SJCRH30 (cell line): ENCODE results near the gene NFS1. TPM values are rescaled to one million over a fixed set of nuclear protein-coding genes. Genes with fewer than 3 reads are reported as not detected.
"Not testable (repeated sequence)": the region's sequence is repeated elsewhere in the genome, so short reads cannot be mapped to it uniquely, and the experiment has no call there.

Experiments used
- DNase-seq, 2 experiments: peaks; one replicate each; pipeline ENCODE4 v3.0.0-alpha.2; 2015 to 2020
- H3K27ac ChIP-seq: fragments of 250-450 bp; sonication (Bioruptor Pico); 2 replicates; pipeline ENCODE4 v1.5.1; 2020; ENCODE audit warnings: mild to moderate bottlenecking, moderate library complexity
- H3K27me3 ChIP-seq: fragments of 250-450 bp; sonication (Bioruptor Pico); 2 replicates; pipeline ENCODE4 v1.5.1; 2020; ENCODE audit warnings: mild to moderate bottlenecking, moderate library complexity
- H3K36me3 ChIP-seq: fragments of 250-450 bp; sonication (Bioruptor Pico); 2 replicates; pipeline ENCODE4 v1.5.1; 2020; ENCODE audit warnings: mild to moderate bottlenecking, moderate library complexity
- H3K4me1 ChIP-seq: fragments of 250-450 bp; sonication (Bioruptor Pico); 2 replicates; pipeline ENCODE4 v1.5.1; 2020; ENCODE audit warnings: mild to moderate bottlenecking, moderate library complexity
- H3K4me3 ChIP-seq: fragments of 250-450 bp; sonication (Bioruptor Pico); 2 replicates; pipeline ENCODE4 v1.5.1; 2020; ENCODE audit warnings: mild to moderate bottlenecking, moderate library complexity
- H3K9me3 ChIP-seq: fragments of 250-450 bp; sonication (Bioruptor Pico); replicated peaks from 2 replicates; pipeline ENCODE4 v1.5.1; 2020; ENCODE audit warnings: mild to moderate bottlenecking, moderate library complexity
- total RNA-seq: library from RNA; depleted of rRNA; stranded (reverse); fragments of >200 nt; shearing (Covaris generic); gene quantifications from 2 replicates; pipeline ENCODE4 v1.2.3, GENCODE V29; 2014

NFS1 gene
- total RNA-seq, 1 experiment from 2014 or later: 27.6 TPM

DNA sequence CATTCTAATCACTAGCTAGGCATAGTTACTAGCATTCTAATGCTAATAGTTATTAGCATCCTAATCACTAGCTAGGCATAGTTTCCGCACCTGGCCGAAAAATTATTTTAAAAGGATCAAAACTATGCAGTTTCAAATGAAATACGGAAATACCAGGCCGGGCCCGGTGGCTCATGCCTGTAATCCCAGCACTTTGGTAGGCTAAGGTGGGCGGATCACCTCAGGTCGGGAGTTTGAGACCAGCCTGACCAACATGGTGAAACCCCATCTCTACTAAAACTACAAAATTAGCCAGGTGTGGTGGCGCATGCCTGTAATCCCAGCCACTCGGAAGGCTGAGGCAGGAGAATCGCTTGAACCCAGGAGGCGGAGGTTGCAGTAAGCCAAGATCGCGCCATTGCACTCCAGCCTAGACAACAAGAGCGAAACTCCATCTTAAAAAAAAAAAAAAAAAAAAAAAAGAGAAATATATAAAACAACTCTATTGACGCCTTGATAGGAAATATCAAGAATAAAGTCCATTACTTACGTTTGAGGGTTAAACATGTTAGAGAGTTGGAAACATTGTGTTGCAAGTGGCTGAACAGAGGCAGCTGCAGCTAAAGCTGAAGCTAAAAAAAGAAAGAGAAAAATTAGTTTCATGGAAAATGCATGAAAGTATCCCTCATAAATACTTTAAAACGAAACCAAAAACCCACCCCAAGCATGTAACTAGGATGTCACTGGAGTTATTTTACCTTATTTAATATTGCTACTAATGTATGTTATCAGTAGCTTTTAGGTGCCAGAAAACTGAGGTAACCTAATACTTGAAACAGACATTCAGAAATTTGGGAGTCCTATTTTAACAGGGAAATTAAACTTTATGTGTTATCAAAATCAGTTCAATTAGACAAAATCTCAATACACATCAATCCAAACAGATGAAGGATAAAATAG is 7.7 kb upstream of the NFS1 start:
- not testable (repeated sequence) for H3K27me3 ChIP-seq, H3K4me1 ChIP-seq, H3K27ac ChIP-seq, H3K4me3 ChIP-seq, H3K9me3 ChIP-seq, DNase-seq
- peaks cover 99% of the 10 kb centered on the region for H3K36me3 ChIP-seq

DNA sequence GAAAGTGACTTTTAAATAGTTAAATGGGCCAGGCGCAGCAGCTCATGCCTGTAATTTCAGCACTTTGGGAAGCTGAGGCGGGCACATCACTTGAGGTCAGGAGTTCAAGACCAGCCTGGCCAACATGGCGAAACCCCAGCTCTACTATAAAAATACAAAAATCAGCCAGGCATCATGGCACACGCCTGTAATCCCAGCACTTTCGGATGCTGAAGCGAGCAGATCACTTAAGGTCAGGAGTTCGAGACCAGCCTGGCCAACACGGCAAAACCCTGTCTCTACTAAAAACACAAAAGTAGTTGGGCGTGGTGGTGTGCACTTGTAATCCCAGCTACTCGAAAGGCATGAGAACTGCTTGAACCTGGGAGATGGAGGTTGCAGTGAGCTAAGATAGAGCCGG is 6.7 kb upstream of the NFS1 start:
- H3K27ac ChIP-seq, H3K9me3 ChIP-seq, DNase-seq, H3K4me3 ChIP-seq, H3K4me1 ChIP-seq, H3K27me3 ChIP-seq: not testable (repeated sequence)
- H3K36me3 ChIP-seq: peaks cover 99% of the 10 kb centered on the region

DNA sequence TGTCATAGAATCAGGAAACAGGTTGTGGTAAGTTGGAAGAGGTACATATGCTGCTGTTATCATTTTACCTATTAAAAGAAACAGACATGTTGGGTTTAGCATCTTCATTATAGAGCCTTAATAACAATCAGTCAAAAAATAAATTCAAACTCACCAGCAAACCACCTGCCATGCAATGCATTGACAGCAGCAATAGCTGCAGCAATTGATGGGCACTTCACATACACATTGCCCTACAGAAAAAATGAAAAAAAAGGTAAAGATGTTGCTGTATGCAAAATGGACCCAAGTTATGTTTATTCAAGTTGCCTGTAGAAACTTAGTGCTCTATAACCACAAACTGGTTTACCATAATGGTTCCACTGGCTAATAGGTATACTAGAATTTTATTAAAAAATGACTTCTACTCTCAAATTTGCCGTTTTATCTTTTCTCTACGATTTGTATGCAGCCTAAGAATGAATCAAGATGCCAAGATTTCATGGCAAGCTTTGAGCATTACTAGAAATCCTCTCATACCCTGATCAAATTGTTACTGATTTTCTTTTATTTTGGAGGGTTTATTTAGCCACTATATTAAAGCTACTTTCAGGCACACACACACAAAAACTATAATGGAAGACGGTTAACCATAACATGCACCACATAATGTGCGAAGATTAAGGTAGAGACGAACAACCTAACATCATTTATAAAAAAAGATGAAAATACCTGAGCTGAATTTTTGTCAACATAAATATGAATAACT is 5.5 kb upstream of the NFS1 start:
- no peaks in the 10 kb centered on the region for H3K27me3 ChIP-seq
- peaks cover 9% of the 10 kb centered on the region; the same call in 1 of the 2 replicates for H3K4me1 ChIP-seq
- no peak overlapping the region for H3K4me3 ChIP-seq
- H3K36me3 ChIP-seq: peaks cover 91% of the 10 kb centered on the region
- DNase-seq: no peak
- no peak overlapping the region for H3K27ac ChIP-seq
- H3K9me3 ChIP-seq: no peaks in the 10 kb centered on the region

DNA sequence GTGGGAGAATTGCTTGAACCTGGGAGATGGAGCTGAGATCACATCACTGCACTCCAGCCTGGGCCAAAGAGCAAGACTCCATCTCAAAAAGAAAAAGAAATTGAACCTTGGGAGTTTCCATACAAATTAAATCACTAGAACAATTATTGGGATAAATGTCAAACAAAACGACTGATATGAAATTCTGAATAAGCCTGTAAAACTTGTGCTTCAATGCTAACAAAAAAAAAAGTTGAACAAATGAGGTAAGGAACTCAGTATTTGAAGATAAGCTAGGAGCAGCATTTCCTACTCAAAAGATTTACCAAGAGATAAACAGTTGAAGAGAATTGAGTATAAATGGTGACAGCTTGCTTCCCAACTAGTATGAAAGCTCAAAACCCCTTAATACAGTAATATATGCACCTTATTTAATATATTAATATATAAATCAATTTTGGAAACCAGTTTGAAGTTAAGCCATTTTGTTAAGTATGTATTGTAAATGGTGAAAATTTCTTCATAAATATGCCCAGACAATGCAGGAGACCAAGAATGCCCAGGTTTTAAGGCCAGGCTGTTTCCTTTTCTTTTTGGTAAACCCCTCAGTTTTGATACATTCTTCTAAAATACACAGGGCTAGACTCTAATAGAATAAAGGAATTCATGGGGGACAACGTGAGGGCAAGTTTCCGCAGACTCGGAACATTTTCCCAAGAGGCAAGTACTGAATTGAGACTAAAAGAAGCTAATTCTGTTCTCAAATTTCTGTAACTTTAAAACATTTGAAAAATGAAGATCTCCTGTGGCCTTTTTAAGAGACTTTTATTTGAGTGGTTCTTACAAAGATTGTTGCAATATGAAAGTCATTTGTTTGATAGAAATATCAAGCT is 3.9 kb upstream of the NFS1 start:
- H3K27ac ChIP-seq: no peak overlapping the region
- peaks cover 75% of the 10 kb centered on the region for H3K36me3 ChIP-seq
- H3K27me3 ChIP-seq: no peaks in the 10 kb centered on the region
- DNase-seq: no peak
- no peak overlapping the region for H3K4me3 ChIP-seq
- peaks cover 10% of the 10 kb centered on the region for H3K4me1 ChIP-seq
- no peaks in the 10 kb centered on the region for H3K9me3 ChIP-seq

DNA sequence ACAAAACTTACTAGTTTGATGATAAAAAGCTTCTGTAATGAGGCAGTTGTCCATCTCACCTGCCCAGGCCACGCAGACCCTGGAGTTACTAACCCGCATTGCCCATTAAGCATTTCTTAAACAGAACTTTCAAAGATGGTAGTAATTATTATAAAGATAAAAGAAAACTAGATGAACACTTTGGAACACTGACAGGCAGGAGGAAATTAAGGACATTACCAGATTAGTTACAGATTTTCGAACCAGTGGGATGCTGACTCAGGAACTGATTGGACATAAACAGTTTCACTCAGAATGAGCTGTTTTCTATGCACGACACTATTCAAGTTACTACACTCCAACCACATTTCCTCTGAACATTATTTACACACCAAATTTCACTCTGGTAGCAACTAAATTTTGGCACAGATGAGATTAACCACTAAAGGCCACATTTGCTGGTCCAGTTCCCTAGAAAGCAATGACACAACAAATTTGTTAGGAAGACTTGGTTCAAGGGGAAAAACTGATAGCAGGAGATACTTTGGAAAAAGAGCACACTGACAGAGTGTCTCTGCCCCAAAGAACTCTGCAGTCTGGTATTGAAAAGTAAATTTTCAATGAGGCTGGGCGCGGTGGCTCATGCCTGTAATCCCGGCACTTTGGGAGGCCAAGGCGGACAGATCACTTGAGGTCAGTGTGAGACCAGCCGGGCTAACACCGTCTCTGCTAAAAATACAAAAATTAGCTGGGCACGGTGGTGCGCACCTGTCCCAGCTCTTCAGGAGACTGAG is 3.1 kb upstream of the NFS1 start:
- peak; percentile 31 to 35 for DNase-seq
- peaks cover 66% of the 10 kb centered on the region for H3K36me3 ChIP-seq
- H3K9me3 ChIP-seq: no peaks in the 10 kb centered on the region
- H3K27me3 ChIP-seq: no peaks in the 10 kb centered on the region
- peaks cover 17% of the 10 kb centered on the region for H3K4me1 ChIP-seq
- no peak overlapping the region; the same call in 1 of the 2 replicates for H3K27ac ChIP-seq
- H3K4me3 ChIP-seq: no peak overlapping the region

DNA sequence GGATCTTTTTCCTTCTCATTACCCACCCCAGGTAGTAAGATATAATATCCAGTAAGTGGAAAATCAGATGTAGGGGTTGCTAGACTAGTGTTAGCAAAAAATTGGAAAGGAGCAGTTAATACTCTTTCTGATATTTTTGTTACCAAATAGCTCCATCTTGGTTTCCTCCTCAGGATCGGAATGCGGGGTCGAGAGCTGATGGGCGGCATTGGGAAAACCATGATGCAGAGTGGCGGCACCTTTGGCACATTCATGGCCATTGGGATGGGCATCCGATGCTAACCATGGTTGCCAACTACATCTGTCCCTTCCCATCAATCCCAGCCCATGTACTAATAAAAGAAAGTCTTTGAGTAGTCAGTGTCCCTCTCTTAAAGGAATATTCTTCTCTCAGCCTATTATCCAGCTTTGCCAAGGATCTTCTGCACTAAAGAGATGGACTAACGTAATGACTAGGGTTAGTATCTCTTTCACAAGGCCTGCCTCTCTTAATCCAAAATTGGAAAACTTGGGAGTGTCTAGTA is 1.5 kb upstream of the NFS1 start:
- peak in 1 of 2 experiments; percentile 44 for DNase-seq
- H3K4me3 ChIP-seq: peak overlapping the region; percentile 88
- H3K4me1 ChIP-seq: peaks cover 17% of the 10 kb centered on the region
- H3K9me3 ChIP-seq: no peaks in the 10 kb centered on the region
- H3K27ac ChIP-seq: no peak overlapping the region
- peaks cover 52% of the 10 kb centered on the region for H3K36me3 ChIP-seq
- no peaks in the 10 kb centered on the region for H3K27me3 ChIP-seq

DNA sequence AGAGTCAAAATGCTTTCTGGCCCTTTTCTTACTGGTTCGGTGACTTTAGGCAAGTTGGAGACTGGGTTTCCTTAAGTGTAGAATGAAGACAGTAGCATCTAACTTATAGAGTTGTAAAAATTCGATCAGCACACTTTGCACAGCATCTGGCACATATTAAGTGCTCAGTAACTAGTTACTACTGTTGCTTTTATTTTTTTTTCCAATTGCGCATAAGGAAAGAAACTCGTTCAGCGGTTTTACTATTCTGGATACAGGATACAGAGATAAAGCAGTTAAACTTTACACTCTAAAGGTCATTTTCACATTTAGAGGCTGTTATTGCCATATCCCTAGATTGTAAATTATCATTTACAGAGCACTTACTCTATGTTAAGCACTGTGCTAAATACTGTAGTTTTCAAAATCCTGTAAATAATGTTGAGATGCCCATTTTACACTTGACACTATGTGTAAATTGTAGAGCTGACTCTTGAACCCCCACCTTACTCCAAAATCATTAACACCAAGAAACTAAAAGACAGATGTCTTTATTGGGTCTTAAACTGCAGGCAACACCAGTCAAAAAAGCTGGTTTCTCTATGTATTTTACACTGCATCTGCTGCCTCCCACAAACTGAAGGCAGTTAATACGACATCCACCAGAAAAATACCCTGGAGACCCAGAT is 939 bp upstream of the NFS1 start:
- H3K4me3 ChIP-seq: peak overlapping the region; percentile 88
- peaks cover 17% of the 10 kb centered on the region for H3K4me1 ChIP-seq
- H3K27me3 ChIP-seq: no peaks in the 10 kb centered on the region
- peaks cover 46% of the 10 kb centered on the region for H3K36me3 ChIP-seq
- peak overlapping the region; percentile 66 for H3K27ac ChIP-seq
- DNase-seq: no peak
- H3K9me3 ChIP-seq: no peaks in the 10 kb centered on the region

DNA sequence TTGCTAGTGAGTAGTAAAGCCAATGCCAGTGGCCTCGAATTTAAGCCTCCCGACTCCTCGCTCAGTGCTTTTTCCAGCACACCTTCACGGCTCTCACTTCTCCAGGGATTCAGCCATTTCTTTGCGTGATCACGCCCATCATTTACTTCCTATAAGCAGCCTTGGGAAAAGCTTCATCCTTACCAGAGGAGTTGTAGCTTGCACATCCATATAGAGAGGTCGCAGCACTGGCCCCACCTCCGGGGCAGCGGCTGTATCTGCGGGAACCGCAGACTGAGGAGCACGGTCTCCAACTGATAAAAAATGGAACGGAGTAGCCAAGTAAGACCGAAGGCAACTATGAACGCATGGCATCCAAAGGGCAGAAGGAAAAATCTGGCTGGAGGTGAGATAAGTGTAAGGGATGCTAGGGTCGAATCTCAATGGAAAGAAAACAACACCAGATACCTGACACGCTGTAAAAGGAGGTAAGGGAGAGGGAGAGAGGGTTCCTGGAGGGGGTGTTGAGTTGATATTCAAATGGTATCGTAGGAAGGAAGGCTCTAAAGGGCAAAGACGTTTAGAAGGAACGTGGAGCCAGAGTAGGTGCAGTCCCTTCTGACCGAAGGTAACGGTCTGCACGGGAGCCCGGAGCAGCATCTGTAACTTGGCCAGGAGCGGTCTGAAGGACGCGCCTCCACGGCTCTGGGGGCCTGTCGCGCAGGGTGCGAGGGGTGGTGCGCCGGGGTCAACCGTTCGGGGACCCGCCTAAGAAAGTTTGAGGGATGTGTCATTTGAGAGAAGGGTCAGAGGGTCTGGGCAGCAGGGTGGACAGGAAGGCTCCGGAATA is 640 bp downstream of the NFS1 start:
- peak overlapping the region; percentile 66; the same call in 1 of the 2 replicates for H3K27ac ChIP-seq
- peak overlapping the region; percentile 88 for H3K4me3 ChIP-seq
- H3K36me3 ChIP-seq: peaks cover 32% of the 10 kb centered on the region
- peak; percentile 52 to 62 for DNase-seq
- peaks cover 17% of the 10 kb centered on the region for H3K4me1 ChIP-seq
- no peaks in the 10 kb centered on the region for H3K9me3 ChIP-seq
- H3K27me3 ChIP-seq: no peaks in the 10 kb centered on the region

DNA sequence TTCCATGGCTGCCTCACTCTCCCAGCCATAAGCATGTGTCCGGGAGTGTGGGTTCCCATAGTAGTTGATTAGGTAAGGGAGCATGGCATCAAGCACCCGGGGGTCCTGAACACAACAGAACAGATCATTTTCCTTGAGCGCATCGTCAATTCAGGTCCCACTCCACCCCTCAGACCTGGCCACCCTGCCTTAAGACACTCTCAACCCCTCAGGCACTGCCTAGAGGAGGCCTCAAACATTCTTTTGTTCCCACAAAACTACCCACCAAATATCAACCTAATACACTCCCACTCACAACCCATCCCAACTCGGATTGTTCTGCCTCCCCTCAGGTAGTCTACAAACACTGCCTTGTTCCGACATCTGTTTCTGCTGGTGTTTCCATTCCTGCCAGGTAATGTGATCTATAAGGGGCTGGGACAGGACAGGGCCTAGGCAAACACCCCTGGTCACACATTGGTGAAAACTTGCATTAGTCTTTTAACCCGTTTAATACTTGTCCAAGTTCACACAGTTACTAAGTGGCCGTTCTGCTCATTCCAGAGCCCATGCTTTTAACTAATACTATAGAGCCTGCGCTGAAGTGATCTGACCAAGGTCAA is 1.4 kb downstream of the NFS1 start:
- Histone ChIP-seq H3K27ac (no peak overlapping the region), H3K4me3 (peak overlapping the region; percentile 88), H3K9me3 (no peaks in the 10 kb centered on the region), H3K36me3 (peaks cover 25% of the 10 kb centered on the region), H3K27me3 (no peaks in the 10 kb centered on the region), H3K4me1 (peaks cover 17% of the 10 kb centered on the region)
- DNase-seq: no peak

DNA sequence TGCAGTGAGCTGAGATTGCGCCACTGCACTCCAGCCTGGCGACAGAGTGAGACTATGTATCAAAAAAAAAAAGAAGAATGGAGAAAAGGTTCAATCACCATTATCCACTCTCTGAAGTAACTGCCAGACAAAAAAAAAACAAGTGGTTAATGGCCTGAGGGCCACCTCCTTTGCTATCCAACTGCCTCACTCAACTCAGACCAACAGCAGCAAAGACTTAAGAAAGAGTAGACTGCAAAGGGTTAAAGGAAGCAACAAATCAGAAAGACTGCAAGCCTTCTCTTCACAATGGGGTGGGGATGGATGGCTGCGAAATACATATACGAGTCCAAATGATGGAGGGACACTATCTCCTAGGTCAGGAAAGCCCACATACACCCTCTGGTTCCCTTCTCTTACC is 3.2 kb downstream of the NFS1 start:
- no peaks in the 10 kb centered on the region for H3K27me3 ChIP-seq
- peaks cover 7% of the 10 kb centered on the region for H3K36me3 ChIP-seq
- no peak overlapping the region for H3K27ac ChIP-seq
- no peak for DNase-seq
- no peak overlapping the region for H3K4me3 ChIP-seq
- H3K4me1 ChIP-seq: peaks cover 17% of the 10 kb centered on the region
- no peaks in the 10 kb centered on the region for H3K9me3 ChIP-seq

DNA sequence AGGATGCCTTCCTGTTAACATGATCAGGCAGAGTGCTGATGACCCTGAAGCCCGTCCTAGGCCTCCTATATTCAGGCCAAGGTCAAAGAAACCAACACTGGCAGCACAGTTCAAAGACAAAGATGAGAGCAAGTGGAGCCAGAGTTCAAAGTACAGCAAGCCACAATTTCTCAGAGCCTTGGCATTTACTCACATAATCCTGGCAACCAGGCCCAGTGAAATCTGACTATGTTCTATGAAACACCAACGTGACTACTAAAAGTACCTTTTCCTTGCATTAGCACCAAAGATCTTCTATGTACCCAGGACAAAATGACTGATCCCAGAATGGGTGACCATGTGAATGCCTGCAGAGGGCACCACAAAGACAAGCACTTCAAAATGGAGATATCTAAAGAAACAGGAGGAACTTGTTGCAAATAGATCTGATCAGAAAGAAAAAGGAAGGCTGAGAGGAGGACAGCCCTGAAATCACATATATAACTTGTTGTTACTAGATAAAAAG is 3.9 kb downstream of the NFS1 start:
- H3K4me3 ChIP-seq: no peak overlapping the region
- DNase-seq: no peak
- peaks cover 2% of the 10 kb centered on the region; the same call in 1 of the 2 replicates for H3K36me3 ChIP-seq
- H3K4me1 ChIP-seq: peaks cover 10% of the 10 kb centered on the region
- H3K27me3 ChIP-seq: no peaks in the 10 kb centered on the region
- H3K9me3 ChIP-seq: no peaks in the 10 kb centered on the region
- no peak overlapping the region for H3K27ac ChIP-seq

DNA sequence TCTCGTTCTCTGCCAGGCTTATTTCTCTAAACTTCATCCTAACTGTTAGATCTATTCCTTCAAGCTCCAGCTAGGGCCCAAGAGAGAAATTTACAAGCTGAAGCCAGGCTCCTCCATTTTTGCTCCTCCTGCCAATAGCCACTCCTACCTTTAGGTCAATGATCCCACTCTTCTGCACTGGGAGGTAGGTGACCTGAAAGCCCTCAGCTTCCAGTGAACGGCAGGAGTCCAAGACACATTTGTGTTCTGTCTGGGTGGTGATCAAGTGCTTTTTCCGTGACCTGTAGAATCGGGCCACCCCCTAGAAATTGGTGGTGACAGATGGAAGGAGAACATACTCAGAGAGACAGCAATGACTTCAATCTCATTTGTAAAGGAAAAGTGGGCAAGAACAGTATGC is 8.9 kb downstream of the NFS1 start:
- Histone ChIP-seq H3K27me3 (no peaks in the 10 kb centered on the region), H3K36me3 (peaks cover 10% of the 10 kb centered on the region; the same call in 1 of the 2 replicates), H3K4me1 (no peaks in the 10 kb centered on the region), H3K4me3 (no peak overlapping the region), H3K27ac (no peak overlapping the region), H3K9me3 (no peaks in the 10 kb centered on the region)
- DNase-seq: no peak
